ENCODE results near the gene RPL19.

DNA sequence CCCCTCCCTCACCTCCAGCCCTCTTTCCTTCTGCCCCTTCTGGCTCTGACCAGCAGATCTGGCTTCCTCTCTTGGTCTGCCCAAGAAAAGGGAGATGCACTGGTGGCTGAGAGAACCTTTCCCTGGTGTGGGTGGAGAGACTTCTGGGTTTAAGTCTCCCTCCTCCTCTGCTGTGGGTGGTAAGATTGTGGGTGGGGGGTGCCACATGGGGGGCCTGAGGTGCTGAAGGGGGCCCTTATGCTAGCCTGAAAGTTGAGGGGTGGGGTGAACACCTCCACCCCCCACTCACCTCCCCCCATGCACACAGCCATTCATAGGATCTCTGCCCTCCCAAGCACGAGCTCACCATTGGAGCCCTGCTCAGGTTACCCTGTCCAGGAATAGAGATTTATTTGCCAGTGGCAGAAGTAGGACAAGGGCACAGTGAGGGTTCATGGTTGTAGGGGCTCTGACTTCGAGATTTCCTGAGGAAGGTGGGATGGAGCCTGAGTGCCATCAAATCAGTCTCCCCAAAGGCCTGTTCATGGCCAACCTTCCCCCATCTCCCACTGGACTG, 27.4 kb downstream of the RPL19 start:
- TF ChIP-seq, protein P1, sequence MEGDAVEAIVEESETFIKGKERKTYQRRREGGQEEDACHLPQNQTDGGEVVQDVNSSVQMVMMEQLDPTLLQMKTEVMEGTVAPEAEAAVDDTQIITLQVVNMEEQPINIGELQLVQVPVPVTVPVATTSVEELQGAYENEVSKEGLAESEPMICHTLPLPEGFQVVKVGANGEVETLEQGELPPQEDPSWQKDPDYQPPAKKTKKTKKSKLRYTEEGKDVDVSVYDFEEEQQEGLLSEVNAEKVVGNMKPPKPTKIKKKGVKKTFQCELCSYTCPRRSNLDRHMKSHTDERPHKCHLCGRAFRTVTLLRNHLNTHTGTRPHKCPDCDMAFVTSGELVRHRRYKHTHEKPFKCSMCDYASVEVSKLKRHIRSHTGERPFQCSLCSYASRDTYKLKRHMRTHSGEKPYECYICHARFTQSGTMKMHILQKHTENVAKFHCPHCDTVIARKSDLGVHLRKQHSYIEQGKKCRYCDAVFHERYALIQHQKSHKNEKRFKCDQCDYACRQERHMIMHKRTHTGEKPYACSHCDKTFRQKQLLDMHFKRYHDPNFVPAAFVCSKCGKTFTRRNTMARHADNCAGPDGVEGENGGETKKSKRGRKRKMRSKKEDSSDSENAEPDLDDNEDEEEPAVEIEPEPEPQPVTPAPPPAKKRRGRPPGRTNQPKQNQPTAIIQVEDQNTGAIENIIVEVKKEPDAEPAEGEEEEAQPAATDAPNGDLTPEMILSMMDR (IDR thresholded peaks at IDR 0.05; ENCODE audit: low read depth, low read length, missing input control): no peak
- TF ChIP-seq RAD21 (IDR thresholded peaks at IDR 0.05) (no peak), JUND (IDR thresholded peaks at IDR 0.05) (no peak), ATF3 (IDR thresholded peaks at IDR 0.05) (no peak), SP1 (IDR thresholded peaks at IDR 0.05) (no peak), GABPA (IDR thresholded peaks at IDR 0.05 in 1 of 2, conservative IDR thresholded peaks at IDR 0.05 in 1 of 2) (no peak), FOXA1 (IDR thresholded peaks at IDR 0.05) (no peak), TAF1 (conservative IDR thresholded peaks at IDR 0.05) (no peak), MAX (IDR thresholded peaks at IDR 0.05) (no peak), ZBTB33 (IDR thresholded peaks at IDR 0.05) (no peak), FOXA2 (IDR thresholded peaks at IDR 0.05) (no peak)
- TF ChIP-seq, protein P2, sequence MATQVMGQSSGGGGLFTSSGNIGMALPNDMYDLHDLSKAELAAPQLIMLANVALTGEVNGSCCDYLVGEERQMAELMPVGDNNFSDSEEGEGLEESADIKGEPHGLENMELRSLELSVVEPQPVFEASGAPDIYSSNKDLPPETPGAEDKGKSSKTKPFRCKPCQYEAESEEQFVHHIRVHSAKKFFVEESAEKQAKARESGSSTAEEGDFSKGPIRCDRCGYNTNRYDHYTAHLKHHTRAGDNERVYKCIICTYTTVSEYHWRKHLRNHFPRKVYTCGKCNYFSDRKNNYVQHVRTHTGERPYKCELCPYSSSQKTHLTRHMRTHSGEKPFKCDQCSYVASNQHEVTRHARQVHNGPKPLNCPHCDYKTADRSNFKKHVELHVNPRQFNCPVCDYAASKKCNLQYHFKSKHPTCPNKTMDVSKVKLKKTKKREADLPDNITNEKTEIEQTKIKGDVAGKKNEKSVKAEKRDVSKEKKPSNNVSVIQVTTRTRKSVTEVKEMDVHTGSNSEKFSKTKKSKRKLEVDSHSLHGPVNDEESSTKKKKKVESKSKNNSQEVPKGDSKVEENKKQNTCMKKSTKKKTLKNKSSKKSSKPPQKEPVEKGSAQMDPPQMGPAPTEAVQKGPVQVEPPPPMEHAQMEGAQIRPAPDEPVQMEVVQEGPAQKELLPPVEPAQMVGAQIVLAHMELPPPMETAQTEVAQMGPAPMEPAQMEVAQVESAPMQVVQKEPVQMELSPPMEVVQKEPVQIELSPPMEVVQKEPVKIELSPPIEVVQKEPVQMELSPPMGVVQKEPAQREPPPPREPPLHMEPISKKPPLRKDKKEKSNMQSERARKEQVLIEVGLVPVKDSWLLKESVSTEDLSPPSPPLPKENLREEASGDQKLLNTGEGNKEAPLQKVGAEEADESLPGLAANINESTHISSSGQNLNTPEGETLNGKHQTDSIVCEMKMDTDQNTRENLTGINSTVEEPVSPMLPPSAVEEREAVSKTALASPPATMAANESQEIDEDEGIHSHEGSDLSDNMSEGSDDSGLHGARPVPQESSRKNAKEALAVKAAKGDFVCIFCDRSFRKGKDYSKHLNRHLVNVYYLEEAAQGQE (IDR thresholded peaks at IDR 0.05): no peak

Data from liver (tissue), 3 donors.